DMS79 (cell line): ENCODE results near the gene LYPD6B.

Source experiments
- DNase-seq: peaks from one replicate; lab custom pipeline; 2025; lab: John Stamatoyannopoulos, UW

The LYPD6B gene

GRCh38 chr2:149042881-149043280 is 4.4 kb downstream of the LYPD6B start:
- no peak for DNase-seq

GRCh38 chr2:149044500-149044899 is 6.0 kb downstream of the LYPD6B start:
- no peak for DNase-seq

- no peak for DNase-seq
Observed at GRCh38 chr2:149047118-149047517, 8.6 kb downstream of the LYPD6B start.

- no peak for DNase-seq
Observed at GRCh38 chr2:149049142-149049541, 10.6 kb downstream of the LYPD6B start.

GRCh38 chr2:149050188-149050587 is 11.7 kb downstream of the LYPD6B start:
- DNase-seq, result no peak

- no peak for DNase-seq
Observed at GRCh38 chr2:149055751-149056150, 17.3 kb downstream of the LYPD6B start.

- DNase-seq, result no peak
Observed at GRCh38 chr2:149056541-149057255, 18.2 kb downstream of the LYPD6B start.

GRCh38 chr2:149057401-149057800 is 18.9 kb downstream of the LYPD6B start:
- no peak for DNase-seq

GRCh38 chr2:149058936-149059335 is 20.4 kb downstream of the LYPD6B start:
- DNase-seq, result no peak

GRCh38 chr2:149059822-149060221 is 21.3 kb downstream of the LYPD6B start:
- DNase-seq, result no peak

GRCh38 chr2:149061133-149061745 is 22.7 kb downstream of the LYPD6B start:
- DNase-seq, result no peak

- no peak for DNase-seq
Observed at GRCh38 chr2:149062531-149062930, 24.0 kb downstream of the LYPD6B start.

GRCh38 chr2:149063177-149063576 is 24.7 kb downstream of the LYPD6B start:
- DNase-seq, result no peak

- DNase-seq, result no peak
Observed at GRCh38 chr2:149064365-149064841, 25.9 kb downstream of the LYPD6B start.

GRCh38 chr2:149064856-149065630 is 26.5 kb downstream of the LYPD6B start:
- no peak for DNase-seq

- DNase-seq, result no peak
Observed at GRCh38 chr2:149068225-149068995, 29.9 kb downstream of the LYPD6B start.

GRCh38 chr2:149068996-149069888 is 30.7 kb downstream of the LYPD6B start:
- DNase-seq, result no peak

- no peak for DNase-seq
Observed at GRCh38 chr2:149070681-149071320, 32.3 kb downstream of the LYPD6B start.

GRCh38 chr2:149075105-149075504 is 36.6 kb downstream of the LYPD6B start:
- no peak for DNase-seq

- DNase-seq, result no peak
Observed at GRCh38 chr2:149075853-149076252, 37.4 kb downstream of the LYPD6B start.
